Type B pancreatic cell (in vitro differentiated cells): Measurements from ENCODE around the gene A4GALT. TPM values are rescaled to one million over a fixed set of nuclear protein-coding genes. Genes with fewer than 3 reads are reported as not detected.
"Not testable (repeated sequence)": the region's sequence is repeated elsewhere in the genome, so short reads cannot be mapped to it uniquely, and the experiment has no call there.

Experiments used
- DNase-seq: peaks from one replicate; pipeline ENCODE4 v3.0.0; 2021; ENCODE audit warnings: mixed read lengths; ENCODE audit not compliant: unreplicated experiment; ENCODE audit errors: extremely low spot score
- H3K27ac Mint-ChIP-seq: 2 replicates; pipeline ENCODE4 v1.8.0; 2021; ENCODE audit warnings: mild to moderate bottlenecking, mixed read lengths
- H3K27me3 Mint-ChIP-seq: 2 replicates; pipeline ENCODE4 v1.8.0; 2021; ENCODE audit warnings: mixed read lengths
- H3K36me3 Mint-ChIP-seq: 2 replicates; pipeline ENCODE4 v1.8.0; 2021; ENCODE audit warnings: mixed read lengths
- H3K4me1 Mint-ChIP-seq: one replicate; pipeline ENCODE4 v1.8.0; 2021; ENCODE audit warnings: mixed read lengths; ENCODE audit not compliant: unreplicated experiment
- H3K4me3 Mint-ChIP-seq: 2 replicates; pipeline ENCODE4 v1.8.0; 2021; ENCODE audit warnings: mild to moderate bottlenecking, mixed read lengths
- H3K9me3 Mint-ChIP-seq: 2 replicates; pipeline ENCODE4 v1.8.0; 2021; ENCODE audit warnings: mixed read lengths
- CTCF ChIP-seq: fragments of 200-600 bp; sonication (generic); conservative IDR thresholded peaks from 2 replicates; pipeline ENCODE4 v1.5.0; 2021; ENCODE audit warnings: antibody characterized with exemption, mild to moderate bottlenecking
- total RNA-seq: library from RNA; stranded (reverse); gene quantifications from 2 replicates; pipeline ENCODE4 v1.2.1, GENCODE V29; 2021; ENCODE audit warnings: low replicate concordance

The A4GALT gene
- total RNA-seq, 1 donor from 2014 or later, result 20.2 TPM

GRCh38 chr22:42743501-42743991 lies 22.9 kb upstream of the A4GALT start:
- Mint-ChIP-seq H3K27ac (no peak overlapping the region), H3K4me1 (peaks cover 13% of the 10 kb centered on the region)

GRCh38 chr22:42742940-42743339 lies 22.3 kb upstream of the A4GALT start:
- Mint-ChIP-seq H3K36me3 (no peaks in the 10 kb centered on the region), H3K27ac (peak overlapping the region; percentile 69), H3K4me3 (no peak overlapping the region), H3K27me3 (peaks cover 3% of the 10 kb centered on the region), H3K4me1 (peaks cover 7% of the 10 kb centered on the region), H3K9me3 (no peaks in the 10 kb centered on the region)
- no peak for TF ChIP-seq CTCF
- DNase-seq, result no peak

More at GRCh38 chr22:42743501-42743991, 22.9 kb upstream of the A4GALT start:
- Mint-ChIP-seq H3K27me3 (peaks cover 3% of the 10 kb centered on the region), H3K9me3 (no peaks in the 10 kb centered on the region), H3K4me3 (no peak overlapping the region), H3K36me3 (no peaks in the 10 kb centered on the region)
- TF ChIP-seq CTCF, result no peak
- no peak for DNase-seq

- DNase-seq, H3K4me1 Mint-ChIP-seq, H3K9me3 Mint-ChIP-seq, H3K27me3 Mint-ChIP-seq, H3K36me3 Mint-ChIP-seq: not testable (repeated sequence)
- peak overlapping the region; percentile 91 for H3K27ac Mint-ChIP-seq
- H3K4me3 Mint-ChIP-seq, result peak overlapping the region; percentile 5
These were observed 19.6 kb upstream of the A4GALT start for GRCh38 chr22:42740320-42740719.

- no peaks in the 10 kb centered on the region for H3K9me3 Mint-ChIP-seq
- TF ChIP-seq CTCF, result no peak
These were observed 13.7 kb upstream of the A4GALT start for GRCh38 chr22:42734406-42734805.

GRCh38 chr22:42733394-42733793 lies 12.7 kb upstream of the A4GALT start:
- not testable (repeated sequence) for H3K9me3 Mint-ChIP-seq, H3K36me3 Mint-ChIP-seq, H3K27me3 Mint-ChIP-seq, H3K4me1 Mint-ChIP-seq, DNase-seq, H3K4me3 Mint-ChIP-seq, H3K27ac Mint-ChIP-seq

More at GRCh38 chr22:42734406-42734805, 13.7 kb upstream of the A4GALT start:
- H3K27me3 Mint-ChIP-seq, result no peaks in the 10 kb centered on the region
- DNase-seq, result no peak
- no peak overlapping the region for H3K4me3 Mint-ChIP-seq
- H3K36me3 Mint-ChIP-seq, result no peaks in the 10 kb centered on the region
- no peak overlapping the region for H3K27ac Mint-ChIP-seq
- H3K4me1 Mint-ChIP-seq, result no peaks in the 10 kb centered on the region

- Mint-ChIP-seq H3K27ac (no peak overlapping the region), H3K27me3 (no peaks in the 10 kb centered on the region), H3K36me3 (no peaks in the 10 kb centered on the region), H3K4me1 (no peaks in the 10 kb centered on the region), H3K9me3 (no peaks in the 10 kb centered on the region), H3K4me3 (no peak overlapping the region)
- no peak for TF ChIP-seq CTCF
- no peak for DNase-seq
These were observed 11.4 kb upstream of the A4GALT start for GRCh38 chr22:42732081-42732480.

- no peaks in the 10 kb centered on the region for H3K36me3 Mint-ChIP-seq
- peak overlapping the region; percentile 23 for H3K4me3 Mint-ChIP-seq
- H3K27ac Mint-ChIP-seq, result peak overlapping the region; percentile 87
- peaks cover 22% of the 10 kb centered on the region for H3K27me3 Mint-ChIP-seq
- no peaks in the 10 kb centered on the region for H3K9me3 Mint-ChIP-seq
- TF ChIP-seq CTCF, result no peak
- no peaks in the 10 kb centered on the region for H3K4me1 Mint-ChIP-seq
- no peak for DNase-seq
These were observed 6.1 kb upstream of the A4GALT start for GRCh38 chr22:42726811-42727210.
